T-cell (primary cell): ENCODE data around the gene ZNF175. TPM values are rescaled to one million over a fixed set of nuclear protein-coding genes. Genes with fewer than 3 reads are reported as not detected.
A peak's percentile ranks its signal among the peaks of the same experiment; 100 is the strongest.

Experiments
- ATAC-seq, 4 experiments: fragments of 200-7000 bp in 3 of 4; fragments of 150-1000 bp in 1 of 4; cut with Tn5 transposase; replicated peaks in 1 of 4; 1 replicate in 3 of 4; 2 replicates in 1 of 4; pipeline ENCODE4 v1.10.0; 2021; ENCODE audit warnings: moderate library complexity in 3 of 4, mild to moderate bottlenecking in 2 of 4, moderate number of reproducible peaks in 1 of 4
- CTCF ChIA-PET, 2 donors: fragments of 300-600 bp; sonication (Branson Sonifier 250); formaldehyde crosslinking; loops; one replicate each; lab custom pipeline; 2022; ENCODE audit warnings: antibody characterized with exemption in 2 of 2; lab: Charles Lee
- POLR2A ChIA-PET, 2 donors: fragments of 300-600 bp; sonication (Branson Sonifier 250); formaldehyde crosslinking; loops; one replicate each; lab custom pipeline; 2022; ENCODE audit warnings: antibody characterized with exemption in 2 of 2; lab: Charles Lee
- DNase-seq, 35 experiments: peaks; one replicate each; pipeline versions ENCODE4 v3.0.0 to v3.0.0-alpha.2; 2013 to 2023
- H3K27ac ChIP-seq: one replicate; pipeline ENCODE4 v1.5.1; 2013; ENCODE audit warnings: low read length
- H3K27me3 ChIP-seq, 2 experiments: replicated peaks in 1 of 2; 1 replicate in 1 of 2; 2 replicates in 1 of 2; pipeline versions ENCODE4 v1.6.1 to v1.7.0; 2013; ENCODE audit warnings: low read length in 1 of 2, mixed read lengths in 1 of 2; ENCODE audit not compliant: control insufficient read depth in 2 of 2, insufficient read depth in 2 of 2; ENCODE audit errors: extremely low read depth in 1 of 2
- H3K36me3 ChIP-seq, 2 donors: 1 replicate in 1 of 2; 2 replicates in 1 of 2; pipeline versions ENCODE4 v1.6.1 to v1.7.0; 2013; ENCODE audit warnings: low read length in 1 of 2; ENCODE audit not compliant: control insufficient read depth in 2 of 2, insufficient read depth in 1 of 2; ENCODE audit errors: extremely low read depth in 1 of 2
- H3K4me1 ChIP-seq, 2 experiments: 1 replicate in 1 of 2; 2 replicates in 1 of 2; pipeline versions ENCODE4 v1.6.1 to v1.7.0; 2013; ENCODE audit warnings: low read length in 2 of 2, mixed read lengths in 1 of 2; ENCODE audit not compliant: insufficient read depth in 2 of 2, control insufficient read depth in 1 of 2; ENCODE audit errors: extremely low read depth in 1 of 2
- H3K4me3 ChIP-seq, 2 donors: 1 replicate in 1 of 2; 2 replicates in 1 of 2; pipeline versions ENCODE4 v1.5.1 to v1.7.0; 2013; ENCODE audit warnings: mild to moderate bottlenecking in 2 of 2, low read length in 1 of 2, moderate library complexity in 1 of 2; ENCODE audit not compliant: control insufficient read depth in 1 of 2; ENCODE audit errors: extremely low read depth in 1 of 2
- H3K9me3 ChIP-seq: 2 replicates; pipeline ENCODE4 v1.7.0; 2013
- H3K27ac Mint-ChIP-seq, 2 donors: one replicate each; pipeline ENCODE4 v1.8.0; 2020 to 2021; ENCODE audit warnings: mild to moderate bottlenecking in 2 of 2, mixed read lengths in 2 of 2
- H3K27me3 Mint-ChIP-seq, 2 donors: one replicate each; pipeline ENCODE4 v1.8.0; 2021 to 2022; ENCODE audit warnings: mixed read lengths in 2 of 2
- H3K36me3 Mint-ChIP-seq: one replicate; pipeline ENCODE4 v1.8.0; 2021; ENCODE audit warnings: mixed read lengths
- H3K4me1 Mint-ChIP-seq, 3 donors: one replicate each; pipeline ENCODE4 v1.8.0; 2020 to 2022; ENCODE audit warnings: mixed read lengths in 3 of 3, mild to moderate bottlenecking in 1 of 3
- H3K4me3 Mint-ChIP-seq, 3 donors: one replicate each; pipeline ENCODE4 v1.8.0; 2020 to 2022; ENCODE audit warnings: mild to moderate bottlenecking in 3 of 3, mixed read lengths in 3 of 3, moderate library complexity in 3 of 3
- H3K9me3 Mint-ChIP-seq, 3 donors: one replicate each; pipeline ENCODE4 v1.8.0; 2020 to 2022; ENCODE audit warnings: mixed read lengths in 3 of 3
- WGBS: methylation state at CpG from one replicate; pipeline ENCODE4 v1.1.5; 2013; ENCODE audit warnings: missing lambda C conversion rate; ENCODE audit not compliant: insufficient coverage; 5-methylcytosine and 5-hydroxymethylcytosine counted together
- total RNA-seq, 35 experiments: library from RNA in 6 of 35; stranded (reverse) in 6 of 35; fragments of 120-200 nt in 1 of 35; gene quantifications; one replicate each; pipeline versions ENCODE4 v1.2.1 to v1.2.4 and lab custom pipeline; 2013 to 2026

Gene ZNF175
- total RNA-seq, 5 donors from 2014 or later (not counting 1 experiment from before 2014, with no cell fraction given) = 6.7 to 16.8 (median 12.3) TPM

DNA sequence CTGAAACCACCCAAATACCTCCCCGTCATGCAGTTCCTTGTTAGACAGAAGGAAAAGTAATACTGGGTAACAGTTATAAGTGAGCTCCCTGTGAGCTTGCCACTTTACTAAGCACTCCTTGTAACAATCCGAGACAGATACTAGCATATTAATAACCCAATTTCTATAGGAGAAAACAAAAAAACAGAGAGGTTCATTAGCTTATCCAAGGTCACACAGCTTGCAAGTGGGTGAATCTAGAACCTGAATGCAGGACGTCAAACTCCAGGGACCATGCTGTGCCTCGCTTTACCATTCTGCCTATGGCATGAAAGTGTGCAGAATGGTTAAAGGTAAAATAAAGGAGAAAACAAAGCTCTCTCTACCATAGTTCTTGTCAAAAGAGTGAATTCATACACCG, 43.7 kb downstream of the ZNF175 start:
- ATAC-seq (no peak), DNase-seq (no peak)
- Mint-ChIP-seq H3K4me1 (no peaks in the 10 kb centered on the region), H3K27ac (no peak overlapping the region), H3K36me3 (peaks cover 4% of the 10 kb centered on the region), H3K27me3 (peaks cover 49 to 62% of the 10 kb centered on the region in 2 donors), H3K4me3 (no peak overlapping the region), H3K9me3 (peaks cover 7 to 21% (median 10%) of the 10 kb centered on the region in 3 donors)
- no peaks in the 10 kb centered on the region for H3K36me3 ChIP-seq
- WGBS = no CpG with 5 or more reads among the region's 5 CpGs
- no peak overlapping the region for H3K4me3 ChIP-seq
- H3K27me3 ChIP-seq = peaks cover 0 to 29% of the 10 kb centered on the region in 2 experiments
- ChIA-PET CTCF (interaction anchor here in 1 of 2 donors (0.6 kb wide), 1 partner anchor 55 kb away, joined by 4 read pairs; no protein-coding TSS in a partner anchor), POLR2A (no interaction called here)
- H3K9me3 ChIP-seq = no peaks in the 10 kb centered on the region
- H3K4me1 ChIP-seq = no peaks in the 10 kb centered on the region
- no peak overlapping the region for H3K27ac ChIP-seq

DNA sequence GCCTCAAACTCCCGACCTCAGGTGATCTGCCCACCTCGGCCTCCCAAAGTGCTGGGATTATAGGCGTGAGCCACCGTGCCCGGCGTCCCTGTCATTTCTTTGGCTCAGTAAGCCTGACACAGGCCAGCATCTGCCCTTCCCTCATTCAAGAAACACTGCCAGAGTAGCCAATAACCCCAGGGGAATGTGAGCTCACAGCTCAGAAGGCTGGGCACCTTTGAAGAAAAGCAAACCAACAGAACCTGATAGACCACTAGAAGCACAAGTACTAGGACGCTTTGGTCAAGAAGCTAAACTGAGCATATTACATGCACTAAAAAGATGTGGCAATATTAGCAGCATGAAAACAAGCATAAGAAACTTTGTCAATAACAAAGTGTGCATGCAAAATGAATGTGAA, 44.9 kb downstream of the ZNF175 start:
- no peak overlapping the region for H3K4me3 Mint-ChIP-seq
- no peaks in the 10 kb centered on the region for H3K9me3 ChIP-seq
- ATAC-seq = no peak
- H3K27ac ChIP-seq = no peak overlapping the region
- H3K27ac Mint-ChIP-seq = no peak overlapping the region
- H3K27me3 ChIP-seq = peaks cover 0 to 29% of the 10 kb centered on the region in 2 experiments
- peaks cover 7 to 21% (median 10%) of the 10 kb centered on the region in 3 donors for H3K9me3 Mint-ChIP-seq
- POLR2A ChIA-PET = no interaction called here
- no peaks in the 10 kb centered on the region for H3K36me3 ChIP-seq
- H3K36me3 Mint-ChIP-seq = peaks cover 4% of the 10 kb centered on the region
- no peaks in the 10 kb centered on the region for H3K4me1 Mint-ChIP-seq
- peaks cover 43 to 53% of the 10 kb centered on the region in 2 donors for H3K27me3 Mint-ChIP-seq
- CTCF ChIA-PET = no interaction called here
- no CpG with 5 or more reads among the region's 7 CpGs for WGBS
- no peak for DNase-seq
- no peaks in the 10 kb centered on the region for H3K4me1 ChIP-seq
- H3K4me3 ChIP-seq = no peak overlapping the region

DNA sequence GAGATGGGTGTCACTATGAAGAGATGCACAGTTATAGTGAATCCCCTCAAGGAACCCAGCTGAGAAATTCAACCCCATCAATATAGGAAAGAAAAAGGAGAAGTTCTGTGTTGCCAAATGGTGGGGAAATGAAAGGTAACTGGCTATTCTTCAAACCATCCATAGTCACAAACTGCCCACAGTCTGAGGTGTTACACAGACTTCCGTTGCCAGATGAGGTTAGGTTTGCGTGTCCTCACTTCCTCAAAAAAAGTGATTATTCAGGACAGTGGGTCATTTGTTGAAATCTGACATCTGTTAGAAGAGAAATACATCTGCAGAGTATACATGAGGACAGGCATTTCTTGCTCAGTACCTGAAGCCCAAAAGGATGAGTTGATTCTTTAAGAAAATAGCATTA, 50.1 kb downstream of the ZNF175 start:
- Mint-ChIP-seq H3K36me3 (no peaks in the 10 kb centered on the region), H3K4me3 (no peak overlapping the region), H3K27me3 (peaks cover 15 to 30% of the 10 kb centered on the region in 2 donors), H3K9me3 (peaks cover 3 to 7% (median 3%) of the 10 kb centered on the region in 3 donors), H3K27ac (no peak overlapping the region), H3K4me1 (no peaks in the 10 kb centered on the region)
- Histone ChIP-seq H3K4me1 (no peaks in the 10 kb centered on the region), H3K27me3 (no peaks in the 10 kb centered on the region), H3K36me3 (no peaks in the 10 kb centered on the region), H3K27ac (no peak overlapping the region), H3K4me3 (no peak overlapping the region), H3K9me3 (no peaks in the 10 kb centered on the region)
- ChIA-PET POLR2A (no interaction called here), CTCF (no interaction called here)
- DNase-seq = peak in 1 of 35 experiments; percentile 13
- no peak for ATAC-seq
- WGBS = no CpG with 5 or more reads among the region's 2 CpGs

DNA sequence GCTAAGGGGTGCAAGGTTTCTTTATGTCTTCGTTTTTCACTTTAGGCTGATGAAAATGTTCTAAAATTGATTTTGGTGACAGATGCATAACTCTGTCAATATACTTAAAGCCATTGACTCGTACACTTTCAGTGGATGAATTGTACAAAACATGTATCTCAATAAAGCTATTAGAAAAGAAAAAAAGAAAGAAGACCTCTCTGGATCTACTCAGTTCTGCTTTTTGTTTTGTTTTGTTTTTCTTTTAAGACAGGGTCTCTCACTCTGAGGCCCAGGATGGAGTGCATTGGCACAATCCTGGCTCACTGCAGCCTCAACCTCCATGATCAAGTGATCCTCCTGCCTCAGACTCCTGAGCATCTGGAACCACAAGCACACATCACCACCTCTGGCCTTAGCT, 55.6 kb downstream of the ZNF175 start:
- Mint-ChIP-seq H3K9me3 (peaks cover 3 to 7% (median 3%) of the 10 kb centered on the region in 3 donors), H3K4me1 (no peaks in the 10 kb centered on the region), H3K36me3 (no peaks in the 10 kb centered on the region), H3K27me3 (peaks cover 22 to 39% of the 10 kb centered on the region in 2 donors), H3K4me3 (no peak overlapping the region), H3K27ac (no peak overlapping the region)
- Histone ChIP-seq H3K9me3 (no peaks in the 10 kb centered on the region), H3K4me1 (no peaks in the 10 kb centered on the region), H3K27me3 (peaks cover 0 to 25% of the 10 kb centered on the region in 2 experiments), H3K27ac (no peak overlapping the region), H3K4me3 (no peak overlapping the region), H3K36me3 (no peaks in the 10 kb centered on the region)
- ChIA-PET POLR2A (no interaction called here), CTCF (no interaction called here)
- no peak for ATAC-seq
- DNase-seq = no peak
- whole genome bisulfite sequencing = no CpG with 5 or more reads among the region's 2 CpGs

DNA sequence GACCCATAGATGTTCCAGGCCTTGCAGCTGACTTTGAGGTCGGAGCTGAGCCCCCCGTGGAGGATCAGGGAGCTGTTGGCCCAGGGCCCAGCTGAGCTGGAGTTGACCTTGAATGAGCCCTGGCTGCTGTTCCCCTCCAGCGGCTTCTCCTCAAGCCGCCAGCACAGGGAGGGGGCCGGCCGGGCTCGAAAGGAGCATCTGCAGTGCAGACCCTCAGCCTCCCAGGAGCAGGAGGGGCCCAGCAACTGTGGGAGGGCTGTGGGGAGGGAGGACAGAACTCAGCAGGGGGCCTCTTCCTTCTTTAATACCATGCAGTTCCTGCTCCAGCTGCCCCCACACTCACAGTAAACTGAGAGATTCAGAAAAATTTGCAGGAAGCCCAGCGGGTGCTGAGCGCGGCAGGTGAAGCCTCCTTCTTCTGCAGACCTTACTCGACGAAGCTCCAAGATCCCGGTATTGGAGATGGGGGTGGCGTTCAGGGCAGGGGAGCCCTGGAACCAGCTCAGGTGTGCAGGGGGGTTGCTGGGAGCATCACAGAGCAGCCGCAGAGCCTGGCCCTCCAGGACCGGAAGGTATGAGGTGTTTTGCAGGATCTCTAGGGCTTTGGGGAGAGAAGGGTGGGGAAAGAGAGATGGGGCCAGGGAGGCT, 56.5 kb downstream of the ZNF175 start:
- no peak overlapping the region for H3K27ac ChIP-seq
- Mint-ChIP-seq H3K36me3 (no peaks in the 10 kb centered on the region), H3K27ac (no peak overlapping the region), H3K4me3 (no peak overlapping the region), H3K27me3 (peaks cover 18 to 39% of the 10 kb centered on the region in 2 donors), H3K9me3 (peaks cover 0 to 3% (median 3%) of the 10 kb centered on the region in 3 donors), H3K4me1 (no peaks in the 10 kb centered on the region)
- no peaks in the 10 kb centered on the region for H3K9me3 ChIP-seq
- DNase-seq = no peak
- peaks cover 0 to 25% of the 10 kb centered on the region in 2 experiments for H3K27me3 ChIP-seq
- ChIA-PET CTCF (no interaction called here), POLR2A (no interaction called here)
- H3K36me3 ChIP-seq = no peaks in the 10 kb centered on the region
- H3K4me3 ChIP-seq = no peak overlapping the region
- 78% methylated on average over 5 of the region's 16 CpGs for WGBS
- H3K4me1 ChIP-seq = no peaks in the 10 kb centered on the region
- no peak for ATAC-seq

DNA sequence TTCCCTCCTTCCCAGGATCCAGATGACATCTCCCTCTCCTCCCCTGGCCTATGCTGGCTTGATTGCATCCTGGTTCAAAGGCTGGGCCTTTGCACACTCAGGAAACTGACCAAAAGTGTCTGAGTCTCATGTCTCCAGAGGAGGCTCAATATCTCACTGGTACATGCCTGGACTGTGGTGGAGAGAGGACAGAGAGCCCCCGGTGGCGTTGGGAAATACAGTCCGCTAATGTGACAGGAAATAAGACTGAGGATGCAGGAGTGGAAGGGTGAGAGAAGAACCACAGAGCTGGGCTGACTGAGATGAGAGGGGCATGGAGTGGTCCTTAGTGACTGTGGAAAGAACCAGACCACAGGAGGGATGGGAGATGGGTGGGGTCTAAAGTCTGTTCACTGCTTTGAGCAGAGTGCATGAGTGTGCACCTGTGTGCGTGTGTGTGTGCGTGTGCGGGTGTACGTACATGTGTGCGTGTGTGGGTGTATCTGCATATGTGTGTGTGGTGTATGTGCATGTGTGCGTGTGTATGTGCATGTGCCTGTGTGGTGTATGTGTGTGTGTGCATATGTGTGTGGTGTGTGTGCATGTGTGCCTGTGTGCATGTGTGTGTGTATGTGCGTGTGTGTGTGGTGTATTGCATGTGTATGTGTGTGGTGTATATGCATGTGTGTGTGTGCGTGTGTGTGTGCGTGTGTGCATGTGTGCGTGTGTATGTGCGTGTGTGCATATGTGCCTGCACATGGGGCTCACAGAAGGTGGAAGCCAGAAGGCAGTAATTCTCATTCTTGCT, 57.3 kb downstream of the ZNF175 start:
- no peaks in the 10 kb centered on the region for H3K4me1 ChIP-seq
- 85% methylated on average over 11 of the region's 14 CpGs for WGBS
- Mint-ChIP-seq H3K36me3 (no peaks in the 10 kb centered on the region), H3K4me3 (no peak overlapping the region), H3K9me3 (no peaks in the 10 kb centered on the region), H3K27ac (no peak overlapping the region), H3K4me1 (no peaks in the 10 kb centered on the region), H3K27me3 (peaks cover 18 to 33% of the 10 kb centered on the region in 2 donors)
- ChIA-PET POLR2A (no interaction called here), CTCF (no interaction called here)
- no peak overlapping the region for H3K4me3 ChIP-seq
- H3K27ac ChIP-seq = no peak overlapping the region
- DNase-seq = no peak
- no peak for ATAC-seq
- H3K9me3 ChIP-seq = no peaks in the 10 kb centered on the region
- no peaks in the 10 kb centered on the region for H3K36me3 ChIP-seq
- peaks cover 0 to 25% of the 10 kb centered on the region in 2 experiments for H3K27me3 ChIP-seq
